SK-N-MC (cell line): Measurements from ENCODE around the gene LCMT1.

Experiments
- EZH2 ChIP-seq: fragments of 200-600 bp; sonication (generic); IDR thresholded peaks from one replicate; pipeline ENCODE4 v1.6.1; 2017; ENCODE audit warnings: antibody characterized with exemption
- FOXP2 ChIP-seq: optimal IDR thresholded peaks from 2 replicates; pipeline ENCODE3; 2011; ENCODE audit warnings: mild to moderate bottlenecking, moderate library complexity; ENCODE audit not compliant: insufficient read depth; ENCODE audit errors: extremely low read length, control extremely low read depth
- POLR2AphosphoS5 ChIP-seq: IDR thresholded peaks from 2 replicates; pipeline ENCODE4 v1.6.1; 2012; ENCODE audit warnings: mild to moderate bottlenecking, low read depth, low read length, borderline replicate concordance

GRCh38 chr16:25109643-25110042 lies 1.9 kb upstream of the LCMT1 start:
- no peak for TF ChIP-seq POLR2AphosphoS5
- TF ChIP-seq FOXP2: no peak
- no peak for TF ChIP-seq EZH2
